A673 (cell line): ENCODE results near the gene MATN1.

Source experiments
- EZH2 ChIP-seq: fragments of 200-600 bp; sonication (generic); IDR thresholded peaks from 2 replicates; pipeline ENCODE4 v1.6.1; 2017; ENCODE audit warnings: borderline replicate concordance, low read depth, mild to moderate bottlenecking, mixed read lengths, antibody characterized with exemption, low read length; ENCODE audit not compliant: poor library complexity, severe bottlenecking
- TF ChIP-seq, protein P1 (sequence below): fragments of 300-800, 200-600 bp; sonication (generic); conservative IDR thresholded peaks from 2 replicates; pipeline ENCODE4 v1.5.1; 2017; ENCODE audit warnings: low read depth, mild to moderate bottlenecking, antibody characterized with exemption, low read length, moderate library complexity, mixed read lengths

DNA sequence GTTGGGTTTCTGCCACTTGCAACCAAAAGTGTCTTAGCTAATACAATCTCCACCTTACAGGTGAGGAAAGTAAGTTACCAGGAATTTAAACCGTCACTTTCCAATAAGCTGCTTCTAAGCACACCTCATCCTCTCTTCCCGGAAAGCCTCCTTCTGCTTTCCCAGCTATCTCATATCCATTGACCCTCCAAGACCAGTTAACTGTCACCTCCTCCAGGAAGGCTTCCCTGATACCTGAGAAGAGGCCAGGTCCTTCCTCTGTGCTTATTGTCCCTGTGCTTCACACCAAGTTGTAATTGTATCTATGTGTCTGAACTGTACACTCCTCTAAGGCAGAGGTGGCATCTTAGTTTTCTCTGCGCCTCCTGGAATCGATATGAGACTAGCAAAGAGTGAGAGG, 11.2 kb upstream of the MATN1 start:
- TF ChIP-seq, protein P1, sequence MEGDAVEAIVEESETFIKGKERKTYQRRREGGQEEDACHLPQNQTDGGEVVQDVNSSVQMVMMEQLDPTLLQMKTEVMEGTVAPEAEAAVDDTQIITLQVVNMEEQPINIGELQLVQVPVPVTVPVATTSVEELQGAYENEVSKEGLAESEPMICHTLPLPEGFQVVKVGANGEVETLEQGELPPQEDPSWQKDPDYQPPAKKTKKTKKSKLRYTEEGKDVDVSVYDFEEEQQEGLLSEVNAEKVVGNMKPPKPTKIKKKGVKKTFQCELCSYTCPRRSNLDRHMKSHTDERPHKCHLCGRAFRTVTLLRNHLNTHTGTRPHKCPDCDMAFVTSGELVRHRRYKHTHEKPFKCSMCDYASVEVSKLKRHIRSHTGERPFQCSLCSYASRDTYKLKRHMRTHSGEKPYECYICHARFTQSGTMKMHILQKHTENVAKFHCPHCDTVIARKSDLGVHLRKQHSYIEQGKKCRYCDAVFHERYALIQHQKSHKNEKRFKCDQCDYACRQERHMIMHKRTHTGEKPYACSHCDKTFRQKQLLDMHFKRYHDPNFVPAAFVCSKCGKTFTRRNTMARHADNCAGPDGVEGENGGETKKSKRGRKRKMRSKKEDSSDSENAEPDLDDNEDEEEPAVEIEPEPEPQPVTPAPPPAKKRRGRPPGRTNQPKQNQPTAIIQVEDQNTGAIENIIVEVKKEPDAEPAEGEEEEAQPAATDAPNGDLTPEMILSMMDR: no peak
- no peak for TF ChIP-seq EZH2
